Suprapubic skin (tissue), 4 donors: Measurements from ENCODE around the gene OR13C5. TPM values are rescaled to one million over a fixed set of nuclear protein-coding genes. Genes with fewer than 3 reads are reported as not detected.
"Not testable (repeated sequence)": the region's sequence is repeated elsewhere in the genome, so short reads cannot be mapped to it uniquely, and the experiment has no call there.

Source experiments
- DNase-seq, 2 donors: peaks; one replicate each; pipeline ENCODE4 v3.0.0-alpha.2; 2019; ENCODE audit warnings: low spot score in 2 of 2
- H3K27ac ChIP-seq: fragments of 200-600 bp; sonication (generic); one replicate; pipeline ENCODE4 v1.5.1; 2019
- H3K27me3 ChIP-seq: fragments of 200-600 bp; sonication (generic); one replicate; pipeline ENCODE4 v1.5.1; 2019
- H3K36me3 ChIP-seq: fragments of 200-600 bp; sonication (generic); one replicate; pipeline ENCODE4 v1.5.1; 2019
- H3K4me1 ChIP-seq: fragments of 200-600 bp; sonication (generic); one replicate; pipeline ENCODE4 v1.5.1; 2019
- H3K4me3 ChIP-seq: fragments of 200-600 bp; sonication (generic); one replicate; pipeline ENCODE4 v1.5.1; 2019; ENCODE audit warnings: mild to moderate bottlenecking
- H3K9me3 ChIP-seq: fragments of 200-600 bp; sonication (generic); one replicate; pipeline ENCODE4 v1.5.1; 2019
- EP300 ChIP-seq: sonication (generic); formaldehyde crosslinking; IDR thresholded peaks from one replicate; pipeline ENCODE4 v1.6.1; 2017; ENCODE audit warnings: antibody characterized with exemption
- POLR2A ChIP-seq, 2 donors: fragments of 450-650 bp; IDR thresholded peaks; one replicate each; pipeline ENCODE4 v1.6.1; 2017; ENCODE audit warnings: antibody characterized with exemption in 2 of 2, mild to moderate bottlenecking in 2 of 2, moderate library complexity in 2 of 2
- POLR2AphosphoS5 ChIP-seq, 3 donors: sonication (generic); formaldehyde crosslinking; IDR thresholded peaks; one replicate each; pipeline ENCODE4 v1.6.1; 2017; ENCODE audit warnings: antibody characterized with exemption in 3 of 3
- WGBS: methylation state at CpG from one replicate; pipeline ENCODE4 v1.1.5; 2018; 5-methylcytosine and 5-hydroxymethylcytosine counted together
- total RNA-seq, 4 donors: library from RNA; depleted of rRNA; stranded (reverse); fragments of >200 nt; gene quantifications; one replicate each; pipeline ENCODE4 v1.1.0, GENCODE V29; 2016
- TF ChIP-seq, protein P1 (sequence below), 2 donors: fragments of 200-600 bp in 1 of 2; fragments of 450-650 bp in 1 of 2; sonication (generic) in 1 of 2; IDR thresholded peaks; one replicate each; pipeline ENCODE4 v1.5.1; 2016 to 2019; ENCODE audit warnings: antibody characterized with exemption in 2 of 2, mild to moderate bottlenecking in 1 of 2, moderate library complexity in 1 of 2

The OR13C5 gene, protein sequence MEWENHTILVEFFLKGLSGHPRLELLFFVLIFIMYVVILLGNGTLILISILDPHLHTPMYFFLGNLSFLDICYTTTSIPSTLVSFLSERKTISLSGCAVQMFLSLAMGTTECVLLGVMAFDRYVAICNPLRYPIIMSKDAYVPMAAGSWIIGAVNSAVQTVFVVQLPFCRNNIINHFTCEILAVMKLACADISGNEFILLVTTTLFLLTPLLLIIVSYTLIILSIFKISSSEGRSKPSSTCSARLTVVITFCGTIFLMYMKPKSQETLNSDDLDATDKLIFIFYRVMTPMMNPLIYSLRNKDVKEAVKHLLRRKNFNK
- total RNA-seq, result not detected

DNA sequence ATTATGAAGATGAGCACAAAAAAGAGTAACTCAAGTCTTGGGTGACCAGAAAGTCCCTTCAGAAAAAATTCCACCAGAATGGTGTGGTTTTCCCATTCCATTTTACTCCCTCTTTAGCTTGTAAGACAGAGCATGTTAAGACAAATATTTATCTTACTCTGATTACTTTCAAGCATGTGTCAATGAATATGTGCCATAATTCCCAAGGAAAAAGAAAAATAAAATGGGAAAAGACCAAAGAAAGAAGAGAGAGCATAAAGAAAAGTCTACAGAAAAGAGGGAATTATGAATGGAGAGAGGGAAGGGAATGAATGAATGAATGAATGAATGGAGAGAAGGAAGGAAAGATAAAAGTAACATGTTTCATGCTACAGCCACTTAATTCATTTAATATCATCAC is at the start of gene OR13C5:
OR13C5 (minus strand) TSS at position 101 of the 400 bp plus-strand sequence; CDS start at position 101, 0 bp downstream.
- not testable (repeated sequence) for H3K27ac ChIP-seq, H3K4me3 ChIP-seq, H3K36me3 ChIP-seq, H3K9me3 ChIP-seq, DNase-seq, H3K4me1 ChIP-seq, H3K27me3 ChIP-seq

DNA sequence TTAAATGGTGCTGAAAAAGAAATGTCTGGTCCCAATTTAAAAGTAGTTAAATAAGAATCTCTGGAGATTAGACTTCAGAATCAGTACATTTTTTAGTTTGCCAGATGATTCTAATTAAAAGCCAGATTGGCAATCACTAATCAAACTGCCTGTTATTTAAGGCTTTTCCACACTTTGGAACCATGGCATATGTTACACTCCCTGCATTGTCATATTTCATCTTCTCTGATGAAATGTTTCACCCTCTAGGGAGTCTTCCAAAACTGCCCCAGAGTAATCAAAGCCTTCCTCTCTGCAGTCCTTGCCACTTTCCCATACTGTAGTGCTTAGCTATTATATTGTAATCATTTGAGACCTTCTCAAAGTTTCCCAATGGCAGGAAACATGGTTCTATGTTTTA is 36.2 kb upstream of the OR13C5 start:
- no peak for DNase-seq
- peaks cover 9% of the 10 kb centered on the region for H3K9me3 ChIP-seq
- TF ChIP-seq, protein P1, sequence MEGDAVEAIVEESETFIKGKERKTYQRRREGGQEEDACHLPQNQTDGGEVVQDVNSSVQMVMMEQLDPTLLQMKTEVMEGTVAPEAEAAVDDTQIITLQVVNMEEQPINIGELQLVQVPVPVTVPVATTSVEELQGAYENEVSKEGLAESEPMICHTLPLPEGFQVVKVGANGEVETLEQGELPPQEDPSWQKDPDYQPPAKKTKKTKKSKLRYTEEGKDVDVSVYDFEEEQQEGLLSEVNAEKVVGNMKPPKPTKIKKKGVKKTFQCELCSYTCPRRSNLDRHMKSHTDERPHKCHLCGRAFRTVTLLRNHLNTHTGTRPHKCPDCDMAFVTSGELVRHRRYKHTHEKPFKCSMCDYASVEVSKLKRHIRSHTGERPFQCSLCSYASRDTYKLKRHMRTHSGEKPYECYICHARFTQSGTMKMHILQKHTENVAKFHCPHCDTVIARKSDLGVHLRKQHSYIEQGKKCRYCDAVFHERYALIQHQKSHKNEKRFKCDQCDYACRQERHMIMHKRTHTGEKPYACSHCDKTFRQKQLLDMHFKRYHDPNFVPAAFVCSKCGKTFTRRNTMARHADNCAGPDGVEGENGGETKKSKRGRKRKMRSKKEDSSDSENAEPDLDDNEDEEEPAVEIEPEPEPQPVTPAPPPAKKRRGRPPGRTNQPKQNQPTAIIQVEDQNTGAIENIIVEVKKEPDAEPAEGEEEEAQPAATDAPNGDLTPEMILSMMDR (IDR thresholded peaks at IDR 0.05), result no peak
- TF ChIP-seq POLR2AphosphoS5 (IDR thresholded peaks at IDR 0.05) (no peak), POLR2A (IDR thresholded peaks at IDR 0.05) (no peak), EP300 (no peak)

DNA sequence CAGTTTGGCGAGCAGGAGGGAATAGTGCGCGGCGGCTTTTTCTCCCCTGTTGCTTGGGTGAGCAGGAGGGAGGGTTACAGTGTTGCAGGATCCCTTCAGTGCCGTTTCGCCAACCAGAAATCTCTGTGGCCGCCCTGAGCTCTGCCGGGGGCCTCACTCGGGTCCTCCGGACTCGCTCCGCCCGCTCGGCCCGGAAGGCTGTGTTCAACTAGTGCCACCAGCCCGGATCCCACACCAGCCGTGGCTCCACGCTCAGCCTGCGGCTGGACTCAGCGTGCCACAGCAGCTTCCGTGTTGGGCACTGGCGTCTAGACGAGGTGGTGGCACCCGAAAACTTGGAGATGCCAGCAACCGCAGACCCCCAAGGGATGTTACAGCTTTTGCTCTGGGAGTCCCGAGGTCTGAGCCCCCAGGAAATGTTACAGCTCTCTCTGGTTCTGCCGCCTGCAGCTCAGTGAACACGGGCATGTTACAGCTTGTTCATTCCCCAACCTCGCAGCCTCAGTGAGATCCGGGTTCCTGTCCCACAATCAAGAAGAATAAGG is 34.8 kb upstream of the OR13C5 start:
- no peak overlapping the region for H3K27ac ChIP-seq
- WGBS, result 93% methylated on average over 30 of the region's 30 CpGs
- TF ChIP-seq, protein P1 (IDR thresholded peaks at IDR 0.05), result no peak
- TF ChIP-seq POLR2A (IDR thresholded peaks at IDR 0.05) (no peak), POLR2AphosphoS5 (IDR thresholded peaks at IDR 0.05) (no peak), EP300 (no peak)

More for the DNA sequence above, 36.2 kb upstream of the OR13C5 start:
- H3K27ac ChIP-seq, result no peak overlapping the region
- H3K4me1 ChIP-seq, result no peaks in the 10 kb centered on the region
- H3K4me3 ChIP-seq, result no peak overlapping the region
- no peaks in the 10 kb centered on the region for H3K27me3 ChIP-seq
- H3K36me3 ChIP-seq, result no peaks in the 10 kb centered on the region

GRCh38 chr9:104625964-104626363 is 26.8 kb upstream of the OR13C5 start:
- H3K36me3 ChIP-seq, H3K27ac ChIP-seq, H3K4me1 ChIP-seq, DNase-seq, H3K9me3 ChIP-seq, H3K4me3 ChIP-seq, H3K27me3 ChIP-seq: not testable (repeated sequence)

More for the DNA sequence above, 34.8 kb upstream of the OR13C5 start:
- Histone ChIP-seq H3K4me1 (no peaks in the 10 kb centered on the region), H3K27me3 (no peaks in the 10 kb centered on the region), H3K9me3 (peaks cover 4% of the 10 kb centered on the region), H3K36me3 (no peaks in the 10 kb centered on the region), H3K4me3 (no peak overlapping the region)
- no peak for DNase-seq

- Histone ChIP-seq H3K4me1 (no peaks in the 10 kb centered on the region), H3K27me3 (no peaks in the 10 kb centered on the region), H3K4me3 (no peak within 1 kb of the TSS), H3K36me3 (no peaks in the 10 kb centered on the region), H3K9me3 (no peaks in the 10 kb centered on the region), H3K27ac (no peak within 1 kb of the TSS)
- TF ChIP-seq POLR2A (IDR thresholded peaks at IDR 0.05) (no peak), POLR2AphosphoS5 (IDR thresholded peaks at IDR 0.05) (no peak), EP300 (no peak)
- TF ChIP-seq, protein P1 (IDR thresholded peaks at IDR 0.05), result no peak
- DNase-seq, result no peak
- 65% methylated on average over 2 of the region's 2 CpGs for WGBS
Observed at GRCh38 chr9:104618104-104618503, 18.9 kb upstream of the OR13C5 start, which contains the start of gene OR13C9. Gene OR13C9, minus strand, starts transcription at chr9:104618204. Its CDS starts 0 bp downstream, at chr9:104618204.

DNA sequence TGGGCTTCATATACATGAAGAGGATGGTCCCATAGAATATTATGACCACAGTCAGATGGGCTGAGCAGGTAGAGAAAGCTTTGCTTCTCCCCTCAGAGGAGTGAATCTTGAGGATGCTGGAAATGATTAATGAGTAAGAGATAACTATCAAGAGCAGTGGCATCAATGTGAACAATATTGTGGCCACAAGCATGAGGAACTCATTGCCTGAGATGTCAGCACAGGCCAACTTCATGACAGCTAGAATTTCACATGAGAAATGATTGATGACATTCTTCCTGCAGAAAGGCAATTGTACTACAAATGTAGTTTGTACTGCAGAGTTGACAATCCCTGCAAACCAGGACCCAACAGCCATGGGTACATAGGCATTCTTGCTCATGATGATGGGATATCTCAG is 18.2 kb upstream of the OR13C5 start:
- no peak for TF ChIP-seq EP300
- TF ChIP-seq, protein P1 (IDR thresholded peaks at IDR 0.05), result no peak
- TF ChIP-seq POLR2A (IDR thresholded peaks at IDR 0.05), result no peak
- TF ChIP-seq POLR2AphosphoS5 (IDR thresholded peaks at IDR 0.05), result no peak
- no peak for DNase-seq
- Histone ChIP-seq H3K36me3 (no peaks in the 10 kb centered on the region), H3K4me3 (no peak overlapping the region), H3K9me3 (no peaks in the 10 kb centered on the region), H3K27me3 (no peaks in the 10 kb centered on the region), H3K4me1 (no peaks in the 10 kb centered on the region), H3K27ac (no peak overlapping the region)
